K562 (cell line): ENCODE measurements around the gene MYPN.

Source experiments
- C11orf30 ChIP-seq: fragments of 450-650 bp; IDR thresholded peaks from 2 replicates; pipeline ENCODE4 v1.6.1; 2016; ENCODE audit warnings: low read depth, mild to moderate bottlenecking
- CTCF ChIP-seq, 3 experiments: IDR thresholded peaks in 2 of 3; conservative IDR thresholded peaks in 1 of 3; 2 replicates each; pipeline ENCODE4 v1.5.1; 2011 to 2012; ENCODE audit warnings: low read length in 3 of 3, mild to moderate bottlenecking in 3 of 3, control low read depth in 2 of 3, improper control_type of control experiment in 1 of 3, inconsistent platforms in 1 of 3, low read depth in 1 of 3, mixed read lengths in 1 of 3, moderate library complexity in 1 of 3; ENCODE audit not compliant: insufficient read depth in 2 of 3
- DPF2 ChIP-seq: fragments of 450-650 bp; IDR thresholded peaks from 2 replicates; pipeline ENCODE4 v1.6.1; 2016
- FOXJ2 ChIP-seq: fragments of 200-800 bp; sonication (Bioruptor generic); IDR thresholded peaks from 2 replicates; pipeline ENCODE4 v1.6.1; 2016; ENCODE audit warnings: missing genetic modification characterization, missing compliant biosample characterization
- HDAC8 ChIP-seq: fragments of 450-650 bp; IDR thresholded peaks from 2 replicates; pipeline ENCODE4 v1.6.1; 2016; ENCODE audit warnings: mild to moderate bottlenecking, missing genetic modification characterization, moderate library complexity, missing compliant biosample characterization
- HIVEP1 ChIP-seq: fragments of 250-450 bp; sonication (Bioruptor Pico); IDR thresholded peaks from 2 replicates; pipeline ENCODE4 v1.4.0; 2020; ENCODE audit warnings: mild to moderate bottlenecking
- POLR2AphosphoS5 ChIP-seq: IDR thresholded peaks from 2 replicates; pipeline ENCODE4 v1.6.1; 2011; ENCODE audit warnings: mild to moderate bottlenecking, low read depth, low read length, moderate library complexity; ENCODE audit not compliant: control insufficient read depth, insufficient read depth
- SIN3A ChIP-seq, 2 experiments: fragments of 150-350 bp in 1 of 2; IDR thresholded peaks; 2 replicates each; pipeline ENCODE4 v1.6.1; 2011 to 2016; ENCODE audit warnings: borderline replicate concordance in 2 of 2, low read depth in 2 of 2, low read length in 2 of 2, mild to moderate bottlenecking in 2 of 2, moderate library complexity in 2 of 2; ENCODE audit not compliant: control insufficient read depth in 1 of 2
- SP1 ChIP-seq: sonication (generic); formaldehyde crosslinking; IDR thresholded peaks from 2 replicates; pipeline ENCODE4 v1.8.1; 2022; ENCODE audit warnings: mild to moderate bottlenecking, missing genetic modification reagents
- TF ChIP-seq, protein P1 (sequence below): fragments of 450-650 bp; IDR thresholded peaks from 2 replicates; pipeline ENCODE4 v1.6.1; 2016; ENCODE audit warnings: antibody characterized with exemption
- TF ChIP-seq, protein P2 (sequence below): fragments of 250-450 bp; sonication (Bioruptor Pico); IDR thresholded peaks from 2 replicates; pipeline ENCODE4 v1.6.1; 2021; ENCODE audit warnings: mild to moderate bottlenecking

- TF ChIP-seq SP1 (CRISPR knock-in tag): no peak
- TF ChIP-seq SIN3A (IDR thresholded peaks at IDR 0.05; ENCODE audit: borderline replicate concordance in 2 of 2, control insufficient read depth in 1 of 2, low read depth in 2 of 2, low read length in 2 of 2): no peak
- TF ChIP-seq, protein P1, sequence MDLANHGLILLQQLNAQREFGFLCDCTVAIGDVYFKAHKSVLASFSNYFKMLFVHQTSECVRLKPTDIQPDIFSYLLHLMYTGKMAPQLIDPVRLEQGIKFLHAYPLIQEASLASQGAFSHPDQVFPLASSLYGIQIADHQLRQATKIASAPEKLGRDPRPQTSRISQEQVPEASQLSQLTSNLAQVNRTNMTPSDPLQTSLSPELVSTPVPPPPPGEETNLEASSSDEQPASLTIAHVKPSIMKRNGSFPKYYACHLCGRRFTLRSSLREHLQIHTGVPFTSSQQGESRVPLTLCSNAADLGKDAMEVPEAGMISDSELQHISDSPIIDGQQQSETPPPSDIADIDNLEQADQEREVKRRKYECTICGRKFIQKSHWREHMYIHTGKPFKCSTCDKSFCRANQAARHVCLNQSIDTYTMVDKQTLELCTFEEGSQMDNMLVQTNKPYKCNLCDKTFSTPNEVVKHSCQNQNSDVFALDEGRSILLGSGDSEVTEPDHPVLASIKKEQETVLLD: no peak
- TF ChIP-seq HIVEP1 (CRISPR knock-in tag): no peak
- no peak for TF ChIP-seq POLR2AphosphoS5
- TF ChIP-seq, protein P2, sequence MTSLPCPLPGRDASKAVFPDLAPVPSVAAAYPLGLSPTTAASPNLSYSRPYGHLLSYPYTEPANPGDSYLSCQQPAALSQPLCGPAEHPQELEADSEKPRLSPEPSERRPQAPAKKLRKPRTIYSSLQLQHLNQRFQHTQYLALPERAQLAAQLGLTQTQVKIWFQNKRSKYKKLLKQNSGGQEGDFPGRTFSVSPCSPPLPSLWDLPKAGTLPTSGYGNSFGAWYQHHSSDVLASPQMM: no peak
- no peak for TF ChIP-seq CTCF (IDR thresholded peaks at IDR 0.05 in 2 of 3, conservative IDR thresholded peaks at IDR 0.05 in 1 of 3; ENCODE audit: insufficient read depth in 2 of 3, low read depth in 1 of 3, low read length in 3 of 3)
- no peak for TF ChIP-seq FOXJ2 (tag)
- TF ChIP-seq HDAC8: no peak
- TF ChIP-seq C11orf30: no peak
- TF ChIP-seq DPF2: no peak
Observed at GRCh38 chr10:68112837-68113236, 3.5 kb downstream of the MYPN start.
